Suprapubic skin (tissue), 4 donors: Measurements from ENCODE around the gene TMED10.

Source experiments
- EP300 ChIP-seq: sonication (generic); formaldehyde crosslinking; IDR thresholded peaks from one replicate; pipeline ENCODE4 v1.6.1; 2017; ENCODE audit warnings: antibody characterized with exemption
- POLR2A ChIP-seq, 2 donors: fragments of 450-650 bp; IDR thresholded peaks; one replicate each; pipeline ENCODE4 v1.6.1; 2017; ENCODE audit warnings: antibody characterized with exemption in 2 of 2, mild to moderate bottlenecking in 2 of 2, moderate library complexity in 2 of 2
- POLR2AphosphoS5 ChIP-seq, 3 donors: sonication (generic); formaldehyde crosslinking; IDR thresholded peaks; one replicate each; pipeline ENCODE4 v1.6.1; 2017; ENCODE audit warnings: antibody characterized with exemption in 3 of 3
- TF ChIP-seq, protein P1 (sequence below), 2 donors: fragments of 200-600 bp in 1 of 2; fragments of 450-650 bp in 1 of 2; sonication (generic) in 1 of 2; IDR thresholded peaks; one replicate each; pipeline ENCODE4 v1.5.1; 2016 to 2019; ENCODE audit warnings: antibody characterized with exemption in 2 of 2, mild to moderate bottlenecking in 1 of 2, moderate library complexity in 1 of 2

DNA sequence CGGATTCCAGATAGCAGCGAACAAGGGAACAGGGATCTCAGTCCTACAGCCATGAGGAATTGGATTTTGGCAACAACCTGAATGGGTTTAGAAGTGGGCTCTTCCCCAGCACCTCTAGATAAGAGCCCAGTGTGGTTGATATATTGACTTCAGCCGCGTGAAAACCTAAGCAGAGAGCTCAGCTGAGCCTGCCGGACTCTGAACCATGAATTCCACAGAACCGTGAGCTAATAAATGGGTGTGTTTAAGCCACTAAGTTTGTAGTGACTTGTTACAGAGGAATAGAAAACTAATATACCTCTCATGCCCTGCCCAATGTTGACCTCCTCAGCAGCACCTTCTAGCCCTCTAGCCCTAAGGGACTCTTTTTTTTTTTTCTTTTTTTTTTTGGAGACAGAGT lies 32.4 kb upstream of the TMED10 start:
- TF ChIP-seq, protein P1, sequence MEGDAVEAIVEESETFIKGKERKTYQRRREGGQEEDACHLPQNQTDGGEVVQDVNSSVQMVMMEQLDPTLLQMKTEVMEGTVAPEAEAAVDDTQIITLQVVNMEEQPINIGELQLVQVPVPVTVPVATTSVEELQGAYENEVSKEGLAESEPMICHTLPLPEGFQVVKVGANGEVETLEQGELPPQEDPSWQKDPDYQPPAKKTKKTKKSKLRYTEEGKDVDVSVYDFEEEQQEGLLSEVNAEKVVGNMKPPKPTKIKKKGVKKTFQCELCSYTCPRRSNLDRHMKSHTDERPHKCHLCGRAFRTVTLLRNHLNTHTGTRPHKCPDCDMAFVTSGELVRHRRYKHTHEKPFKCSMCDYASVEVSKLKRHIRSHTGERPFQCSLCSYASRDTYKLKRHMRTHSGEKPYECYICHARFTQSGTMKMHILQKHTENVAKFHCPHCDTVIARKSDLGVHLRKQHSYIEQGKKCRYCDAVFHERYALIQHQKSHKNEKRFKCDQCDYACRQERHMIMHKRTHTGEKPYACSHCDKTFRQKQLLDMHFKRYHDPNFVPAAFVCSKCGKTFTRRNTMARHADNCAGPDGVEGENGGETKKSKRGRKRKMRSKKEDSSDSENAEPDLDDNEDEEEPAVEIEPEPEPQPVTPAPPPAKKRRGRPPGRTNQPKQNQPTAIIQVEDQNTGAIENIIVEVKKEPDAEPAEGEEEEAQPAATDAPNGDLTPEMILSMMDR (IDR thresholded peaks at IDR 0.05) = no peak
- TF ChIP-seq EP300 = no peak
- no peak for TF ChIP-seq POLR2AphosphoS5 (IDR thresholded peaks at IDR 0.05)
- TF ChIP-seq POLR2A (IDR thresholded peaks at IDR 0.05) = no peak
